Thoracic aorta (tissue), 2 donors: Measurements from ENCODE around the gene ANKRD22. TPM values are rescaled to one million over a fixed set of nuclear protein-coding genes. Genes with fewer than 3 reads are reported as not detected.

Source experiments
- ATAC-seq: fragments of 150-250 bp; one replicate; pipeline ENCODE4 v1.8.0; 2017; ENCODE audit warnings: low read depth; ENCODE audit not compliant: insufficient number of reproducible peaks, low FRiP score
- DNase-seq: peaks from one replicate; pipeline ENCODE4 v3.0.0-alpha.2; 2020; ENCODE audit warnings: low spot score
- H3K27ac ChIP-seq, 2 donors: fragments of 200-600 bp; sonication (generic); 1 replicate in 1 of 2; 2 replicates in 1 of 2; pipeline ENCODE4 v1.5.1; 2016; ENCODE audit warnings: mild to moderate bottlenecking in 2 of 2, moderate library complexity in 2 of 2
- H3K27me3 ChIP-seq: fragments of 200-600 bp; sonication (generic); replicated peaks from 2 replicates; pipeline ENCODE4 v1.6.0; 2016; ENCODE audit warnings: mild to moderate bottlenecking; ENCODE audit not compliant: insufficient read depth
- H3K36me3 ChIP-seq: fragments of 200-600 bp; sonication (generic); one replicate; pipeline ENCODE4 v1.5.1; 2016
- H3K4me1 ChIP-seq, 2 donors: fragments of 200-600 bp; sonication (generic); 1 replicate in 1 of 2; 2 replicates in 1 of 2; pipeline versions ENCODE4 v1.5.1 to v1.6.0; 2016; ENCODE audit warnings: low read depth in 2 of 2, mild to moderate bottlenecking in 1 of 2; ENCODE audit not compliant: control insufficient read depth in 1 of 2
- H3K4me3 ChIP-seq: fragments of 200-600 bp; sonication (generic); 2 replicates; pipeline ENCODE4 v1.5.1; 2016; ENCODE audit warnings: mild to moderate bottlenecking
- H3K9me3 ChIP-seq: fragments of 200-600 bp; sonication (generic); 2 replicates; pipeline ENCODE4 v1.5.1; 2016
- total RNA-seq, 2 donors: library from RNA; depleted of rRNA; stranded (reverse); fragments of >200 nt; gene quantifications; one replicate each; pipeline versions ENCODE4 v1.1.0 to v1.2.3, GENCODE V29; 2016
- TF ChIP-seq, protein P1 (sequence below): fragments of 200-600 bp; sonication (generic); IDR thresholded peaks from one replicate; pipeline ENCODE4 v1.5.1; 2019; ENCODE audit warnings: antibody characterized with exemption

ANKRD22 gene
- total RNA-seq, 2 donors from 2014 or later, result not detected

DNA sequence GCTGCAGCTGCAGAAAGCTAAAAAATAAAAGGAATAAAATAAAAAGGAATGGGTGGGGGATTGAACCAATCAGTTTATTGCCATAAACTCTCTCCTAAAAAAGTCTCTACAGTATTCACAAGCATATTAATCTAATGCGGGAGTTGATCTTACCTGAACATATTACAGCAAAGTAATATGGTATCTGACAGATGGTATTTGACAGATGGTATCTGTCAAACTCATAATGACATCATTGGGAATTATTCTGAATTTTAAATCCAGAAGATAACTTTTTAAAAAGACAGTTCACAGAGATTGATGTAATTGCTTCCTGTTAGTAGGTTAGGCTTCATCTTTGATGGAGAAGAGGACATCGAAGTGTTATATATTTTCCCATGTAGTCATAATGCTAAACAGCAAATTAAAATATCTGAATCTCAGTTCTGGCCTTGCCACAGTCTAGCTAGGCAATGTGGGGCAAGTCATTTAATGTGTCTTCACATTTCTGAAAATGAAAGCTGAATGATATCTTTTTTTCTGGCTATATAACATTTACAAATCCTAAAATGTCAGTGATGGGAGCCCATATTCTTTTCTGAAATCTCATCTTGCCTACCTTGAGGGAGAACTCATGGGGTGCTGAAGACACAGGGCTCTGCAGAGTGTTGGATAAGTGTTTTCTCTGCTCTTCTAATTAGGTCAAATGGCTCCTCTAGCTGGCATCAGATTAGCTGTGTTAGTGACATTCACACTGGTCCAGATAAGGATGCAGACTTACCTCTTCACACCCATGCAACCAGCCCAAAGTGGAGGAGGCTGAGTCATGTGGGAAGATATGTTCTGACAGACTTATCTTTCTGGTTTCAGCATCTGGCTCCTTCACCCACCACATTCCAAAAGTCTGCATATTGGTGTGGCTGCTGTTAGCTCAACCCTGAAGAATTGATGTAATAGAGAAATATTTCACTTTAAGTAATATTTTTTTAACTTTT, 51.2 kb downstream of the ANKRD22 start:
- no peaks in the 10 kb centered on the region for H3K27me3 ChIP-seq
- H3K36me3 ChIP-seq, result no peaks in the 10 kb centered on the region
- no peak for DNase-seq
- H3K4me3 ChIP-seq, result no peak overlapping the region
- no peak overlapping the region for H3K27ac ChIP-seq
- H3K4me1 ChIP-seq, result no peaks in the 10 kb centered on the region
- ATAC-seq, result no peak
- TF ChIP-seq, protein P1, sequence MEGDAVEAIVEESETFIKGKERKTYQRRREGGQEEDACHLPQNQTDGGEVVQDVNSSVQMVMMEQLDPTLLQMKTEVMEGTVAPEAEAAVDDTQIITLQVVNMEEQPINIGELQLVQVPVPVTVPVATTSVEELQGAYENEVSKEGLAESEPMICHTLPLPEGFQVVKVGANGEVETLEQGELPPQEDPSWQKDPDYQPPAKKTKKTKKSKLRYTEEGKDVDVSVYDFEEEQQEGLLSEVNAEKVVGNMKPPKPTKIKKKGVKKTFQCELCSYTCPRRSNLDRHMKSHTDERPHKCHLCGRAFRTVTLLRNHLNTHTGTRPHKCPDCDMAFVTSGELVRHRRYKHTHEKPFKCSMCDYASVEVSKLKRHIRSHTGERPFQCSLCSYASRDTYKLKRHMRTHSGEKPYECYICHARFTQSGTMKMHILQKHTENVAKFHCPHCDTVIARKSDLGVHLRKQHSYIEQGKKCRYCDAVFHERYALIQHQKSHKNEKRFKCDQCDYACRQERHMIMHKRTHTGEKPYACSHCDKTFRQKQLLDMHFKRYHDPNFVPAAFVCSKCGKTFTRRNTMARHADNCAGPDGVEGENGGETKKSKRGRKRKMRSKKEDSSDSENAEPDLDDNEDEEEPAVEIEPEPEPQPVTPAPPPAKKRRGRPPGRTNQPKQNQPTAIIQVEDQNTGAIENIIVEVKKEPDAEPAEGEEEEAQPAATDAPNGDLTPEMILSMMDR, result no peak
- no peaks in the 10 kb centered on the region for H3K9me3 ChIP-seq

- no peaks in the 10 kb centered on the region for H3K9me3 ChIP-seq
- no peaks in the 10 kb centered on the region for H3K36me3 ChIP-seq
- H3K4me3 ChIP-seq, result no peak overlapping the region
- TF ChIP-seq, protein P1, result no peak
- H3K27me3 ChIP-seq, result no peaks in the 10 kb centered on the region
- no peaks in the 10 kb centered on the region for H3K4me1 ChIP-seq
- DNase-seq (no peak), ATAC-seq (no peak)
- no peak overlapping the region for H3K27ac ChIP-seq
These were observed 56.9 kb downstream of the ANKRD22 start for GRCh38 chr10:88794731-88795130.

DNA sequence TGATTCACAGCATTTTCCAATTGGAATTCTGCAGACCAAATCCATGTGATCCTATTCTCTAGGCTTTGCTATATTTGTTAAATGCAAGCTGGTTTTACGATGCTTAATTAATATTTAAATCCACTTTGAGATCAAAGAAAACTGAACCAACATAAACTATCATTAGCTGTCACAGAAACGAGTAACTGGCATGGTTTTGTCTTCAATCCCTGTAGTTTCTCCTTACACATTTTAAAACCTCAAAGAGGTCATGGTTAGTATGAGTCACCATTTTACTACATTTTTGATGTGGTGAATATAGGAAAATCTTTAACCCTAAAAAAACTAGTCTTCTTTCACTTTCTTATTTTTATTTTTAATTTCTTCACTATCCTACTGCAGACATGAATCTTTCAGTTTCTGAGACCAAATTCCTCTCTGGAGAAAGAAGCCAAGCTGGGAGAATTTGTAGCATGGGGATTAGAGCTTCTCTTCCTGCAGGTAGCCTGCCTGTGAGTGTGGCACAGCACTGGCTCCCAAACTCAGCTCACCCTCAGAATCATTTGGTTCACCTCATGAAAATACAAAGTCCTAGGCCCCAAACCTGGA, 57.8 kb downstream of the ANKRD22 start:
- ATAC-seq (no peak), DNase-seq (no peak)
- H3K4me1 ChIP-seq, result no peaks in the 10 kb centered on the region
- no peaks in the 10 kb centered on the region for H3K27me3 ChIP-seq
- no peaks in the 10 kb centered on the region for H3K36me3 ChIP-seq
- TF ChIP-seq, protein P1, result no peak
- no peaks in the 10 kb centered on the region for H3K9me3 ChIP-seq
- no peak overlapping the region for H3K27ac ChIP-seq
- no peak overlapping the region for H3K4me3 ChIP-seq

DNA sequence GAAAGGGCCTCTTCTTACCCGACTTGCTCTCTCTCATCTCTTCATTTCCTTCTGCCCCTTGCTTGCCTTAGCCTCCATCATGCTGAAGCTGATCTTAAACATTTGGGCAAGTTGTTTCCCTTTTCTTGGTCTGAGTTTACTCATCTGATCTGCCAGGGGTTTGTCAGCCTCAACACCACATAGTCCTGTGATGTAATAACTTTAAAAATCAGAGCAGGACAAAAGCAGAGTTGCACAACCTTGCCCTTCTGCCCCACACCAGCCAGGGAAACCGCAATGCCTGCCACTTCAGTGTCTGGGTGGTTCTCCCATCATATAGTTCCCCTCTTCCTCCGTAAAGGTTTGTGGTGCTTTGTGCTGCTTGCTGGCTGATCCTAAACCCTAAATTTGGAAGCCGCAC, 59.0 kb downstream of the ANKRD22 start:
- Histone ChIP-seq H3K27ac (no peak overlapping the region), H3K27me3 (no peaks in the 10 kb centered on the region), H3K9me3 (no peaks in the 10 kb centered on the region), H3K4me1 (no peaks in the 10 kb centered on the region), H3K36me3 (no peaks in the 10 kb centered on the region), H3K4me3 (no peak overlapping the region)
- ATAC-seq (no peak), DNase-seq (no peak)
- TF ChIP-seq, protein P1, result no peak

GRCh38 chr10:88791924-88792323, 59.7 kb downstream of the ANKRD22 start:
- Histone ChIP-seq H3K4me3 (no peak overlapping the region), H3K9me3 (no peaks in the 10 kb centered on the region), H3K27ac (no peak overlapping the region), H3K27me3 (no peaks in the 10 kb centered on the region), H3K36me3 (no peaks in the 10 kb centered on the region), H3K4me1 (no peaks in the 10 kb centered on the region)
- DNase-seq (no peak), ATAC-seq (no peak)
- TF ChIP-seq, protein P1, result no peak
